Rectal smooth muscle tissue (tissue), 1 donor: ENCODE results near the gene PHLDA1.

Experiments
- H3K27ac ChIP-seq: one replicate; pipeline ENCODE4 v1.7.0; 2013; ENCODE audit warnings: low read depth, low read length, inconsistent platforms
- H3K27me3 ChIP-seq: one replicate; pipeline ENCODE4 v1.7.0; 2013; ENCODE audit warnings: low read length; ENCODE audit not compliant: control insufficient read depth, insufficient read depth
- H3K36me3 ChIP-seq: one replicate; pipeline ENCODE4 v1.7.0; 2013; ENCODE audit warnings: low read length; ENCODE audit not compliant: control insufficient read depth, insufficient read depth
- H3K4me1 ChIP-seq: one replicate; pipeline ENCODE4 v1.7.0; 2013; ENCODE audit warnings: low read length; ENCODE audit not compliant: control insufficient read depth, insufficient read depth
- H3K4me3 ChIP-seq: one replicate; pipeline ENCODE4 v1.7.0; 2013; ENCODE audit warnings: low read length
- H3K9ac ChIP-seq: one replicate; pipeline ENCODE4 v1.7.0; 2013; ENCODE audit warnings: low read length

PHLDA1 gene

DNA sequence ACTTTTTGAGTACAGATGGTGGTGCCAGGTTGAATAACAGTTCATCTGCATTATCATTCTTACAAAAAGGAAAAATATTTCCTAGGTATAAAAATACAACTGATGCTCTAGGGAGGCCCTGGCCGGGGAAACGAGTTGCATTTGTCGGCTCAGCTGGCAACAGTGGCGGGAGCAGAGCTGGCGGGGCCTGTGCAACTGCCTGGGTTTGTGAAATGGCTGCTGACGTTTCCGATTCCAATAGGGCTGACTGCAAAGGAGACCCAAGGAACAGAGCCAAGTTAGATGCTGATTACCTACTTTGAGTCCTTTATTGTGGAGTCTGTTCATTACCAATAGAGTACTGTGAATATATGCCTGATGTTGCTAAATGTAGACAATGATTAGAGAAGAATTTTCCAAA, 25.8 kb upstream of the PHLDA1 start:
- H3K27me3 ChIP-seq, result no peaks in the 10 kb centered on the region
- H3K4me3 ChIP-seq, result no peak overlapping the region
- no peaks in the 10 kb centered on the region for H3K4me1 ChIP-seq
- H3K27ac ChIP-seq, result no peak overlapping the region
- no peak overlapping the region for H3K9ac ChIP-seq
- peaks cover 15% of the 10 kb centered on the region for H3K36me3 ChIP-seq

DNA sequence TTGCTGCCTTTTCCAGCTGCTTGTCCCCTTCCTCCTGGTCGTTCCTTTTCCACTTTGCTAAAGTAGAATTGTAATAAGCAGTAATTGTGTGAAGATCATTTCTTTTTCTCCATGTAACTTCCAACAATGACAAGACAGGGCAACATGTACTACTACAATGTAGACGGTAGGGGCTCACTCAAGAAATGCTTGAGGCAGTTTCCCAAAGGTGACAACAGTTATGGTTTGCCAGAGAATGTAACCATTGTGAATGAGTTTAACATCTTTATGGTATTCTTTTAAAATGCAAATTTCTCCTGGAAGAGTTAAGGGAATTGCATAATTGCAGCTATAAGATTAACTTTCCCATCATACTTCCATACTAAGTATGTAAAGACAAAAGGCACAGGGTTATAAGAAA, 23.8 kb upstream of the PHLDA1 start:
- no peak overlapping the region for H3K4me3 ChIP-seq
- no peaks in the 10 kb centered on the region for H3K4me1 ChIP-seq
- H3K9ac ChIP-seq, result no peak overlapping the region
- peaks cover 10% of the 10 kb centered on the region for H3K36me3 ChIP-seq
- no peak overlapping the region for H3K27ac ChIP-seq
- no peaks in the 10 kb centered on the region for H3K27me3 ChIP-seq

DNA sequence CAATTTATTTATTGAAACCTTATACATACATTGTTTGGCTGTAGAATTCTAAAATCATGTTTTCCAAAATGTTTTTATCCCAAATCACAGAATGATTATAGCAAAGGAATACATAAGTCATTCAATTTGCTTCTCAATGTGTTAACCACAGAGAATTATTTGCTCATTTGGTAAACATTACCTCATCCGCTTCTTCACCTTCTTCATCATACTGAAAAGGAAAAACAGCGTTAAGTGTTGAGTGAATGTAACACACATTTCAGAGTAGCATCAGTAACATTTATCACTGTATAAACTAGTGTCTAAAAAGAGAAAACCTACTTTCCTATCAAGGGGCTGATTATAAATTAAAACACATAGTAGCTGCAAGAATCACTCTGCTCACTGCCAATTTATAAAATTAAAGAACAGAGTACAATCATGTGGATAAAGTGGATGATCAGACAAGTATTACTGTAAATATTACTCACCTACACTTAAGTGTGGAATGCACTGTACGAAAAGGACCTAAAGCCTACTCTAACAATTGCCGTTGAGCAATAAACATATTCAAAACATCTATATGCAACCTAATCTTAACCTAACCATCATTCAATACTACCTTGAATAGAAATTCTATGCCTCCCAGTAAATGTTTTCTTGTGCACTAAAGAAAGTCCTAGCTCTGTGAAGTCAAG, 18.1 kb upstream of the PHLDA1 start:
- H3K36me3 ChIP-seq, result peaks cover 7% of the 10 kb centered on the region
- no peaks in the 10 kb centered on the region for H3K27me3 ChIP-seq
- H3K4me3 ChIP-seq, result no peak overlapping the region
- H3K4me1 ChIP-seq, result no peaks in the 10 kb centered on the region
- H3K9ac ChIP-seq, result no peak overlapping the region
- H3K27ac ChIP-seq, result no peak overlapping the region

DNA sequence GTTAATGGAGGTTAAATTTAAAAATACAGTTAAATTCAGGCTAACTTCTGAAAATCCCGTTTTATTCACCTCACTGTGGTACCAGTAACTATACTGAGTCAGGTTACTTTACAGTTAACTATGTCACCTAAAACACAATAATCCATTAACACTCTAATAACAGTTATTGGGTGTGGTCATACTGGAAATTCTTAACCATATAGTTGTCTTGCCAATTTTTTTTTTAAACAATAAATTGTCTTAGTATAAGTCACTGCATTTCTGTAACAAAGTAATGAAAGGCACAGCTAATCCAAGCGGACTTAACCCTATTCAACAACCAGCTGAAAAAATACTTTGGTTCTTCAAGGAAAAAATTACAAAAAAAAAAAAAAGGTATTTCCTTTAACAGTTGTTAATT, 16.2 kb upstream of the PHLDA1 start:
- Histone ChIP-seq H3K27ac (no peak overlapping the region), H3K9ac (no peak overlapping the region), H3K4me1 (no peaks in the 10 kb centered on the region), H3K27me3 (no peaks in the 10 kb centered on the region), H3K4me3 (no peak overlapping the region), H3K36me3 (no peaks in the 10 kb centered on the region)

DNA sequence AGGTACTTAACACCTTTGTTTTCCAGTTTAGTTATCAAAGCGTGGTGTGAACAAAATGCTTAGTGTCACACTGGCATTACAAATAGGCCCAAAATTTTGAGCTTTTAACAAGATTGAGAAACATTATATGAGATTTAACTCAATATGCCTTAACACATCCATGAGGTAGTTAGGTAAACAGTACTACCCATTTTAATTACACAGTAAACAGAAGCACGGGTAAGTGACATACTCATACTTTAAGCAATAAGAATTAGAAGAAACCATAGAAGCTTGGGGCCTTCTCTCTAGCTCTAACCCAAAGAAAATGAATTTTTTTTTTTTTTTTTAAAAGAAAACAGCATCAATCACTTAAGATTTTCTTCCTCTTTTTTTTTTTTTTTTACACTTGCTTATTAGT, 15.5 kb upstream of the PHLDA1 start:
- Histone ChIP-seq H3K4me1 (no peaks in the 10 kb centered on the region), H3K9ac (no peak overlapping the region), H3K36me3 (no peaks in the 10 kb centered on the region), H3K27me3 (no peaks in the 10 kb centered on the region), H3K27ac (no peak overlapping the region), H3K4me3 (no peak overlapping the region)

DNA sequence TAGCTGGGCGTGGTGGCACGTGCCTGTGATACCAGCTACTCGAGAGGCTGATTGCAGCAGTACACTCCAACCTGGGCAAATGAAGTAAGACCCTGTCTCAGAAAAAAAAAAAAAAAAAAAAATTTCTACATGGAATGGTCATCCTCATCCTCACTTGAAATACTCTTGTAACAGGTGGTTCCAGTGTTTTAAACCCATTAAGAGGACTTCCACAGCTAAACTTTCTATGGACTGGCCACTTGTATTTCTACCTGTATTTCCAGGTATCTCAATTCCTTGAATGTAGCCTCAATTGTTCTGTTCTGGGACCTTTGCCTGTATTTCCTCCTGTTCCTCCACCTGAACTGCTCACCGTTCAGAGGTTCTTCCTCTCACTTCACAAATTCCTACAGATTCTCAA, 11.8 kb upstream of the PHLDA1 start:
- Histone ChIP-seq H3K4me1 (no peaks in the 10 kb centered on the region), H3K36me3 (no peaks in the 10 kb centered on the region), H3K27ac (no peak overlapping the region), H3K9ac (no peak overlapping the region), H3K27me3 (no peaks in the 10 kb centered on the region), H3K4me3 (no peak overlapping the region)

DNA sequence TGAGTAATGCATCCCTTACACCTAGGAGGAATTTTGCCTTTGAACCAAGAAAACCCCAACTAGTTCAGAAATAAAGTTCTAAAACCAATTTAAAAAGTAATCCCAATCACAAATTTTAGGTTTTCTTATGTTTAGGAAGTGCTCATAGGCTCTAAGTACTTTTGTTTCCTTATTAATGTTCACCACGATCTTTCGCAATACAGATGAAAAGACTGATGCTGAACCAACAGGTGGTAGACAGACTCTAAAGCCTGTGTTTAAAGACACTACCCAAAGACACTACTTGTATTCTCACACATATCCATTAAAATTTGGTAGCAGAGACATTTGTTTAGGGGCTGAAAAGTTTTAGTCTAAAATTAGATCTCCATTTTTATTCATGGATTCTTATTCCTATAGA, 10.6 kb upstream of the PHLDA1 start:
- Histone ChIP-seq H3K27ac (no peak overlapping the region), H3K4me3 (no peak overlapping the region), H3K9ac (no peak overlapping the region), H3K27me3 (no peaks in the 10 kb centered on the region), H3K36me3 (no peaks in the 10 kb centered on the region), H3K4me1 (no peaks in the 10 kb centered on the region)

DNA sequence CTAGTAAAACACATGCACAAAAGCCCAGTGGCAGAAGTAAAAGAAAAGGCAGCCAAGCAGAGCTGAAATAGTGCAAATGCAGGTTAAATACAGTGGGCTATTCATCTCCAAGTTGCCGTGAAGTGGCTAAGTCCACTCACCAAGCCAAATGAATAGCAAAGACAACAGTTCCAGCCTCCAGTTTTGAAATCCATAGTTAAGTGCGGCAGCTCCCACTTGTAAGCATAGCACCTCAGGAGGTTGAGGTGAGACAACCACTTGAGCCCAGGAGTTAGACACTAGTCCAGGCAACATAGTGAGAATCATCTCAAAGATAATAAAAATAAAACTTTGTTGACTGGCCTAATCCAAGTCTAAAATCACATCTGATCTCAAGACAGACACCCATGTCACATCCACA, 9.8 kb upstream of the PHLDA1 start:
- Histone ChIP-seq H3K4me3 (no peak overlapping the region), H3K4me1 (no peaks in the 10 kb centered on the region), H3K36me3 (no peaks in the 10 kb centered on the region), H3K27me3 (no peaks in the 10 kb centered on the region), H3K27ac (no peak overlapping the region), H3K9ac (no peak overlapping the region)

DNA sequence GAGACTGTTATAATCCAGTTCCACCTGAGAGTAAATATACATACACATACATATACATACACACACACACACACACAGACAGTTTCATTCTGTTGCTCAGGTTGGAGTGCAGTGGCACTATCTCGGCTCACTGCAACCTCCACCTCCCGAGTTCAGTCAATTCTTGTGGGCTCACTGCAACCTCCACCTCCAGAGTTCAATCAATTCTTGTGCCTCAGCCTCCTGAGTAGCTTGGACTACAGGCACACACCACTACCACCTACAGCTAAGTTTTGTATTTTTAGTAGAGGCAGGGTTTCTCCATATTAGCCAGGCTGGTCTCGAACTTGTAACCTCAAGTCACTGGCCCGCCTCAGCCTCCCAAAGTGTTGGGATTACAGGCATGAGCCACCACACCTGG, 8.9 kb upstream of the PHLDA1 start:
- Histone ChIP-seq H3K27ac (no peak overlapping the region), H3K27me3 (no peaks in the 10 kb centered on the region), H3K4me3 (no peak overlapping the region), H3K9ac (no peak overlapping the region), H3K36me3 (no peaks in the 10 kb centered on the region), H3K4me1 (no peaks in the 10 kb centered on the region)

DNA sequence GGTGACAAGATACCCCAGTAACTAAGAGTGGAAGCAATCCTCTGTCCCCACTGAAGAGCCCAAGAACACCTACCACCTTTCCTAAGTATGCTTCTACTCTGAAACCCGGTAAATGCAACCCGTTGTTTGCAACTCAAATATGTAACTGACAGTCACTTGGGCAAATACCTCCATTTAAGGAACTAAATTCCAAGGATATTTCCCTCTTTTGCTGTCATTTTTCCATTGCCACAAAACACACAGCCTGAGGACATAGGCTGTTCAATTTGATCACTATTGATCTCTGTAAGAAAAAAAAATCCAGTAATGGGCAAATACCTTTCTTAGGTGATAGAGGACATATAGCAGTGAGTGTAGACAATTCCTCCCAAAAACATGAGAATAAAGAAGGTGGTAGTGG, 6.6 kb upstream of the PHLDA1 start:
- Histone ChIP-seq H3K36me3 (no peaks in the 10 kb centered on the region), H3K4me3 (no peak overlapping the region), H3K4me1 (no peaks in the 10 kb centered on the region), H3K27ac (no peak overlapping the region), H3K9ac (no peak overlapping the region), H3K27me3 (no peaks in the 10 kb centered on the region)

DNA sequence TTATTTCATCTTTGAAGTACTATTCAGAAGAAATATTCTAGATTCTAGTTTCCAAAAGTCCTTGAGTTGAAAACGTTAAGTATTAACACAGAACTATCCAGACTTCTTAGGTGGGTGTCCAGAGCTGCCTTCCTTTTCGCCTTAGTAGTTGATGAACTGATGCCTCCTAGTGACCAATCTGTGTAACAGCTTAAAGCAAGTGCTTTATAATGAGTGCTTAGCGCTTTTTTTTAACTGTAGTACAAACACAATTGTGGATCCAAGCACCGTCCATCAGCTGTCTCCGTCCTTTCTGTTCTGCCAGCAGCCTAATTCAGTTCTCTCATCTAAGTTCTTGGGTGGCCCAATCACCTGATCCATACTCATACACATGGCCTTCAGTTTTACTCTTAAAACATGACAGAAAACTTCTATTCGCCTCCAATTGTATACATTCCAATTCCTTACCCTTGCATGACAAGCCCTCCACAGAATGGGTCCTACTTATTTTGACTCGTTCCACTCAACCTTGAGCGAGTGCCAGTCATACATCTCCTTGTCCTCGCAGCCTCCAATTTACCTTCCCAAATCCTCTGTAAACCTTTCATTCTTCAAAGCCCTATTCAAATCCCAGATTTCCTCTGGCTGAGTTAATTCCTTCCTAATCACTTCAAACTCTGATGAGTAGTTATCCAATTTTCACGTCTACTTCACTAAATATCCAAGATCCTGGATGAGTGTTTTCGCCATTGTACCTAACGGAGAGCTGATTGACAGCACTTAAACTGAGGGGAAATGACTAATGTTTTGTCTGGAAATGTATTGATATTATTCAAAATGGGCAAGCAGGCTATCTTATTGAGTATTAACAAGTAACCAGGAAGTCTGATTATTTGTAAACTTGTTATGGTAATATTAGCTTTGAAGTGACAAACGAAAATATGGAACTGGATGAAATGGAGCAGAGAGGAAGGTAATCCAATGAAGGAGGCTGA, 5.8 kb upstream of the PHLDA1 start:
- Histone ChIP-seq H3K27me3 (no peaks in the 10 kb centered on the region), H3K27ac (no peak overlapping the region), H3K4me3 (no peak overlapping the region), H3K36me3 (no peaks in the 10 kb centered on the region), H3K9ac (no peak overlapping the region), H3K4me1 (peaks cover 6% of the 10 kb centered on the region)

DNA sequence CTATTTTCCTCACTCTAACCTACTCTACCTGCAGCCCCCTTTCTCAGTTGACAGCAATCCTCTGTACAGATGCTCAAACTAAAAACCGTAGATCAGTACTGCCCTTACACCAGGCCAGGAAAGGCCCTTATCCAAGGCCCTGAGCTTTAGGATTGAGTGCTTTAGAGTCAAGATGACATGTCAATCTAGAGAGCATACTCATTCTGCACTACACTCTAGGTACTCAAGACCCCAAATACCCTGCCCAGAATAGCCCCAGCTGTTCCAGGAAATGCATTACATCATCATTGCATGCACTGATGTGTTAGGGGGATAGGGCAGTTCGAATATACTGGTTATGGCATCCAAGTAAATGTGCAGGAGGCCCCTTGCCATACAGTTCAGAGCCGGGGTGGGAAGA, 3.5 kb upstream of the PHLDA1 start:
- H3K9ac ChIP-seq, result no peak overlapping the region
- no peaks in the 10 kb centered on the region for H3K36me3 ChIP-seq

More for the DNA sequence above, 3.5 kb upstream of the PHLDA1 start:
- Histone ChIP-seq H3K4me3 (no peak overlapping the region), H3K4me1 (peaks cover 6% of the 10 kb centered on the region), H3K27me3 (no peaks in the 10 kb centered on the region), H3K27ac (no peak overlapping the region)
